ENCODE measurements around the gene CEP170B. TPM values are rescaled to one million over a fixed set of nuclear protein-coding genes. Genes with fewer than 3 reads are reported as not detected.
"Not testable (repeated sequence)": the region's sequence is repeated elsewhere in the genome, so short reads cannot be mapped to it uniquely, and the experiment has no call there.

CEP170B gene
- total and polyA plus RNA-seq, 2 donors, result 0.90 to 8.3 TPM

DNA sequence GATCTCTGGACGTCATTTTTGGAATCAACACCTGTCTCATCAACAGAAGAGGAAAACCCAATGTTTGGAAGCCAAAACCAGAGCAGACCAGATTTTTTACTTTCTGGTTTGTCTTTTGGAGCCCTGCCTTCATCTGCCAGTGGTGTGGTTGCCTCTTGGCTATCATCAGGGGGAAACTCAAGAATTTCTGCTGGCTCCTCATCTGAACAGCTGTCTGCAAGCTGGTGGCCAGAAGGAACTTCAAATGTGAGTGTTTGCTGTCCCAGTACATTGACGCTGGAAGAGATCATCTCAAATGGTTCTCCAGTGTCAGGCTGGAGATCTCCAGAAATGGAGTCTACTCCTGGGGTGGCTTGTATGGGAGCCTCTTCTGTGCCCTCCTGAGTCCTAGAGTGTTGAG is 73.4 kb downstream of the CEP170B start:
- WGBS, result 91% methylated on average over 2 of the region's 2 CpGs
- Histone ChIP-seq H3K4me3 (ENCODE audit: low read length in 2 of 2) (no peak overlapping the region), H3K27me3 (ENCODE audit: control insufficient read depth in 2 of 2, insufficient read depth in 1 of 2, low read length in 1 of 2) (peaks cover 0 to 57% of the 10 kb centered on the region in 2 donors), H3K36me3 (ENCODE audit: control insufficient read depth in 2 of 2, insufficient read depth in 2 of 2, low read length in 1 of 2) (no peaks in the 10 kb centered on the region), H3K4me1 (ENCODE audit: control insufficient read depth in 2 of 2, insufficient read depth in 2 of 2, low read length in 2 of 2) (no peaks in the 10 kb centered on the region), H3K9me3 (ENCODE audit: control insufficient read depth in 2 of 2, insufficient read depth in 1 of 2, low read length in 1 of 2) (peaks cover 0 to 1% of the 10 kb centered on the region in 2 donors), H3K27ac (ENCODE audit: low read depth in 1 of 2, low read length in 1 of 2) (no peak overlapping the region)
- no peak for DNase-seq (ENCODE audit: low read depth in 6 of 9, low spot score in 9 of 9)

DNA sequence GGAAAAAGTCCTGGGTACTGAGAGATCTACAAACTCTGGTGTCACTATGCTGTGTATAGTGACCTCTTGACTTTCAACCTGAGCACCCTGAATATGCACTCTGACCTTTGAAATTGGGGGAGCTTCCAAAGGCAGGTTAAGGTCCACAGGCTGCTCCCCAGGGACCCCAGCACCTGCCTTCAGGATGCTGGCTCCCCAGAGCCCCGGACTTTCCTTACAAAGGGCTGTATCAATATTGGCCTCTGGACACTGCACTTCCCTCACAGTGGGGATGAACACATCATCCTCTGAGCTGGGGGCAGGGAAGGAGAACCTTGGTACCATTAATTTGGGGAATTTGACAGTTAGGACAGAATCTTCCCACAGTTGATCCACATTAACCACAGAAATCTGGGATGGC is 73.9 kb downstream of the CEP170B start:
- 95% methylated on average over 1 of the region's 1 CpG for WGBS
- Histone ChIP-seq H3K9me3 (ENCODE audit: control insufficient read depth in 2 of 2, insufficient read depth in 1 of 2, low read length in 1 of 2) (peaks cover 0 to 1% of the 10 kb centered on the region in 2 donors), H3K27me3 (ENCODE audit: control insufficient read depth in 2 of 2, insufficient read depth in 1 of 2, low read length in 1 of 2) (peaks cover 0 to 56% of the 10 kb centered on the region in 2 donors), H3K27ac (ENCODE audit: low read depth in 1 of 2, low read length in 1 of 2) (no peak overlapping the region), H3K4me3 (ENCODE audit: low read length in 2 of 2) (no peak overlapping the region), H3K4me1 (ENCODE audit: control insufficient read depth in 2 of 2, insufficient read depth in 2 of 2, low read length in 2 of 2) (no peaks in the 10 kb centered on the region), H3K36me3 (ENCODE audit: control insufficient read depth in 2 of 2, insufficient read depth in 2 of 2, low read length in 1 of 2) (no peaks in the 10 kb centered on the region)
- no peak for DNase-seq (ENCODE audit: low read depth in 6 of 9, low spot score in 9 of 9)

DNA sequence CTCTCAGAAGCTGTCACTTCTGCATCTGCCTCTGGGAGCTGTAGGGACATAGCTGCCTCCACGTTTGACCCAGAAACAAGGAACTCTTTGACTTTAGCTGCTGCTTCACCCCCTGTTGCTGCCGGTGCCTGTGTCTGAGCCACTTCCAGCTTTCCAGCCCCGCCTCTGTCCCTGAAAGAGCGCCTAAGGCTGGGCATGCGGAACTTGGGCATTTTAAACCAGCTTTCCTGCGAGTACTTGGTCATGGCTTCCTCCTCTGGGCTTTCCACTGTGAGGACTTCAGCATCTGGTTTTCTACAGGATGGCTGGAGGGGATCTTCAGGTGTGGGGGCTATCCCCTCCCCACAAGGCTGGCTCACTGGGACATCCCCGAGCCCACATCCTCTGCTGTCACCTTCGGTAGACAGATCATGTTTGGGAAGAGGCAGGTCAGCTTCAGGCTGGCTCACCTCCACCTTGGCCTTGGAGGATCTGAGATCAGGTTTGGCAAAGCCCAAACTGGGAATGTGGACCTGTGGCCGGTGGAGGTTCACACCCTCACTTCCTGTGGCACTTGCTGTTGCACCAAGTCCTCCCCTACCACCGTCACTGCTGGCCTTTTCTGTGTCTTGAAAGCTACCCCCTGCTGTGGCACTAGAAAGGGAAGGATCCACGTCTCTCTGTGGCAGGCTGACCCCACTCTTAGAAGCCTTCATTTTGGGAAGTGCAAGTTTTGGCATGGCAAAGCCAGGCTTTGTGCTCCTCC is 74.8 kb downstream of the CEP170B start:
- H3K9me3 ChIP-seq (ENCODE audit: control insufficient read depth in 2 of 2, insufficient read depth in 1 of 2, low read length in 1 of 2), result peaks cover 0 to 1% of the 10 kb centered on the region in 2 donors
- DNase-seq (ENCODE audit: low read depth in 6 of 9, low spot score in 9 of 9), result no peak
- no peak overlapping the region for H3K27ac ChIP-seq (ENCODE audit: low read depth in 1 of 2, low read length in 1 of 2)
- WGBS, result 89% methylated on average over 11 of the region's 11 CpGs
- no peak overlapping the region for H3K4me3 ChIP-seq (ENCODE audit: low read length in 2 of 2)
- H3K36me3 ChIP-seq (ENCODE audit: control insufficient read depth in 2 of 2, insufficient read depth in 2 of 2, low read length in 1 of 2), result no peaks in the 10 kb centered on the region
- no peaks in the 10 kb centered on the region for H3K4me1 ChIP-seq (ENCODE audit: control insufficient read depth in 2 of 2, insufficient read depth in 2 of 2, low read length in 2 of 2)
- H3K27me3 ChIP-seq (ENCODE audit: control insufficient read depth in 2 of 2, insufficient read depth in 1 of 2, low read length in 1 of 2), result peaks cover 0 to 47% of the 10 kb centered on the region in 2 donors

DNA sequence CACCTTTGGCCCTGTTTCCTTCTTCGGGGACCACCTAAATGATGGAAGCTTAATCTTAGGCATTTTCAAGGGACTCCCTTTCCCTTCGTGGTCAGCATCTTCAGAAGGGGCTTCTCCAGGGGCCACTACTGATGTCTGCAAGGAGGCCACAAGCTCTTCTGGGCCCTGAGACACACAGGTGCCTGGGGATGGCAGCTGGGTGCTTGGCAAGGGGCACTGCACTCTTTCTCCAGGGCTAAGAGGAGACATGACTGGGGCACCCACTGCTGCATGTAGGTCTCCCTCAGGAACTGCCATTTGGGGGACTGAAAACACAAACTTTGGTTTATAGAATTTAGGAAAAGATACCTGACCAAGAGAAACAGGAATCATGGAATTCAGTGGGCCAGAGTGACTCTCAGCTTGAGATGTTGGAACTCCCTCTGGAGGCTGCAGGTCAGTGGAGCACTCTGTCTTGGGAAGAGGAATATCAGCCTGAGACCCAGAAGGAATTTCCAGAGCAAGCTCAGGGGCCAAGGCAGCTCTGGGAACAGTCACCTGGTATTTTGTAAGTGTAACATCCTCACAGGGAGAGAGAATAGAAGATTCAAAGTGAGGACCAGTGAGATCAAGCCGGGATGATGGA is 75.6 kb downstream of the CEP170B start:
- Histone ChIP-seq H3K36me3 (ENCODE audit: control insufficient read depth in 2 of 2, insufficient read depth in 2 of 2, low read length in 1 of 2) (no peaks in the 10 kb centered on the region), H3K4me1 (ENCODE audit: control insufficient read depth in 2 of 2, insufficient read depth in 2 of 2, low read length in 2 of 2) (no peaks in the 10 kb centered on the region), H3K4me3 (ENCODE audit: low read length in 2 of 2) (no peak overlapping the region), H3K9me3 (ENCODE audit: control insufficient read depth in 2 of 2, insufficient read depth in 1 of 2, low read length in 1 of 2) (peaks cover 0 to 1% of the 10 kb centered on the region in 2 donors), H3K27me3 (ENCODE audit: control insufficient read depth in 2 of 2, insufficient read depth in 1 of 2, low read length in 1 of 2) (peaks cover 0 to 40% of the 10 kb centered on the region in 2 donors), H3K27ac (ENCODE audit: low read depth in 1 of 2, low read length in 1 of 2) (no peak overlapping the region)
- DNase-seq (ENCODE audit: low read depth in 6 of 9, low spot score in 9 of 9), result no peak
- 90% methylated on average over 3 of the region's 3 CpGs for WGBS

DNA sequence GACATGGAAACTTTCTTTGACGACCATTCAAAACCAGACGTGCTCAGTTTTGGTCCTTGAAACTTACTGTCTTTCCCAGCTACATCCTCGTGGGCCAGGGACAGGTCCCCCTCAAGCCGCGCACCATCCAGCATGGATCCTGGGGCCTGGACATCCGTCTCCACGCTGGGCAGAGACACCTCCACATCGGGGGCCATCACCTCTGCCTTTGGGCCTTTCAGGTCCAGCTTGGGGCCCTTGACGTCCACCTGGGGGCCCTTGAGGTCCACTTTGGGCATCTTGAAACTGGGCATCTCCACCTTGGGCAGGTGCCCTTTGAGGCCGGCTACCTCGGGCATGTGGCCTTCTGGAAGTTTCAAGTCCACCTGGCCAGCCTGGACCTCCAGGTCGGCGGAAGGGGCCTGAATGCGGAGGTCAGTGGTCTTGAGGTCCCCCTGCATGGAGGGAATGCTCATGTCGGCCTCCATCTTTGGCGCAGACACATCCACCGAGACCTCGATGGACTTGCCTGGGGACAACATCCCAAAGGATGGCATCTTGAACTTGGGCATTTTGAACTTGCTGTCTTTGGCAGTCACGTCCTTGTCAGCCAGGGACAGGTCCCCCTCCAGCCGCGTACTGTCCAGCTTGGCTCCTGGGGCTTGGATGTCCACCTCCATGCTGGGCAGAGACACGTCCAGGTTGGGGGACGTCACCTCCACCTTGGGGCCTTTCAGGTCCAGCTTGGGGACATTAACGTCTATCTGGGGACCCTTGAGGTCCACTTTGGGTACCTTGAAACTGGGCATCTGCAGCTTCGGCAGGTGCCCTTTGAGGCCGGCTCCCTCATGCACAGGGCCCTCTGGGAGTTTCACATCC is 76.7 kb downstream of the CEP170B start:
- no peaks in the 10 kb centered on the region for H3K36me3 ChIP-seq (ENCODE audit: control insufficient read depth in 2 of 2, insufficient read depth in 2 of 2, low read length in 1 of 2)
- H3K4me1 ChIP-seq (ENCODE audit: control insufficient read depth in 2 of 2, insufficient read depth in 2 of 2, low read length in 2 of 2), result no peaks in the 10 kb centered on the region
- H3K9me3 ChIP-seq (ENCODE audit: control insufficient read depth in 2 of 2, insufficient read depth in 1 of 2, low read length in 1 of 2), result peaks cover 0 to 1% of the 10 kb centered on the region in 2 donors
- H3K27me3 ChIP-seq (ENCODE audit: control insufficient read depth in 2 of 2, insufficient read depth in 1 of 2, low read length in 1 of 2), result peaks cover 0 to 29% of the 10 kb centered on the region in 2 donors
- WGBS, result 96% methylated on average over 26 of the region's 26 CpGs
- no peak overlapping the region for H3K27ac ChIP-seq (ENCODE audit: low read depth in 1 of 2, low read length in 1 of 2)
- DNase-seq (ENCODE audit: low read depth in 6 of 9, low spot score in 9 of 9), result no peak
- H3K4me3 ChIP-seq (ENCODE audit: low read length in 2 of 2), result no peak overlapping the region

DNA sequence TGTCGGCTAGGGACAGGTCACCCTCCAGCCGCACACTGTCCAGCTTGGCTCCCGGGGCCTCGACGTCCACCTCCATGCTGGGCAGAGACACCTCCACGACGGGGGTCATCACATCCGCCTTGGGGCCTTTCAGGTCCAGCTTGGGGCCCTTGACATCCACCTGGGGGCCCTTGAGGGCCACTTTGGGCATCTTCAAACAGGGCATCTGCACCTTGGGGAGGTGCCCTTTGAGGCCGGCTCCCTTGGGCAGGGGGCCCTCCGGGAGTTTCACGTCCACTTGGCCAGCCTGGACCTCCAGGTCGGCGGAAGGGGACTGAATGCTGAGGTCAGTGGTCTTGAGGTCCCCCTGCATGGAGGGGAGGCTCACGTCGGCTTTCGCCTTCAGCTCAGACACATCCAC is 77.5 kb downstream of the CEP170B start:
- no peak for DNase-seq (ENCODE audit: low read depth in 6 of 9, low spot score in 9 of 9)
- Histone ChIP-seq H3K4me1 (ENCODE audit: control insufficient read depth in 2 of 2, insufficient read depth in 2 of 2, low read length in 2 of 2) (no peaks in the 10 kb centered on the region), H3K4me3 (ENCODE audit: low read length in 2 of 2) (no peak overlapping the region), H3K27ac (ENCODE audit: low read depth in 1 of 2, low read length in 1 of 2) (no peak overlapping the region), H3K36me3 (ENCODE audit: control insufficient read depth in 2 of 2, insufficient read depth in 2 of 2, low read length in 1 of 2) (no peaks in the 10 kb centered on the region), H3K9me3 (ENCODE audit: control insufficient read depth in 2 of 2, insufficient read depth in 1 of 2, low read length in 1 of 2) (peaks cover 0 to 1% of the 10 kb centered on the region in 2 donors), H3K27me3 (ENCODE audit: control insufficient read depth in 2 of 2, insufficient read depth in 1 of 2, low read length in 1 of 2) (peaks cover 0 to 24% of the 10 kb centered on the region in 2 donors)
- WGBS, result 97% methylated on average over 16 of the region's 16 CpGs

DNA sequence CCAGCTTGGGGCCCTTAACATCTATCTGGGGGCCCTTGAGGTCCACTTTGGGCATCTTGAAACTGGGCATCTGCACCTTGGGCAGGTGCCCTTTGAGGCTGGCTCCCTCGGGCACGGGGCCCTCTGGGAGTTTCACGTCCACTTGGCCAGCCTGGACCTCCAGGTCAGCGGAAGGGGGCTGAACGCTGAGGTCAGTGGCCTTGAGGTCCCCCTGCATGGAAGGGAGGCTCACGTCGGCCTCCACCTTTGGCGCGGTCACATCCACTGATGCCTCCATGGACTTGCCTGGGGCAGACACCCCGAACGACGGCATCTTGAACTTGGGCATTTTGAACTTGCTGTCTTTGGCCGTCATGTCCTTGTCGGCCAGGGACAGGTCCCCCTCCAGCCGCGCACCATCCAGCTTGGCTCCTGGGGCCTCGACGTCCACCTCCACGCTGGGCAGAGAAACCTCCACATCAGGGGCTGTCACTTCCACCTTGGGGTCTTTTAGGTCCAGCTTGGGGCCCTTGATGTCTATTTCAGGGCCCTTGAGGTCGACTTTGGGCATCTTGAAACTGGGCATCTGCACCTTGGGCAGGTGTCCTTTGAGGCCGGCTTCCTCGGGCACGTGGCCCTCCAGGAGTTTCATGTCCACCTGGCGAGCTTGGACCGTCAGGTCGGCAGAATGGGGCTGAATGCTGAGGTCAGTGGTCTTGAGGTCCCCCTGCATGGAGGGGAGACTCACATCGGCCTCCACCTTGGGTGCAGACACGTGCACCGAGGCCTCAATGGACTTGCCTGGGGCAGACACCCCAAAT is 78.3 kb downstream of the CEP170B start:
- H3K9me3 ChIP-seq (ENCODE audit: control insufficient read depth in 2 of 2, insufficient read depth in 1 of 2, low read length in 1 of 2); DNase-seq (ENCODE audit: low read depth in 6 of 9, low spot score in 9 of 9); H3K36me3 ChIP-seq (ENCODE audit: control insufficient read depth in 2 of 2, insufficient read depth in 2 of 2, low read length in 1 of 2); H3K4me1 ChIP-seq (ENCODE audit: control insufficient read depth in 2 of 2, insufficient read depth in 2 of 2, low read length in 2 of 2); H3K27ac ChIP-seq (ENCODE audit: low read depth in 1 of 2, low read length in 1 of 2); H3K4me3 ChIP-seq (ENCODE audit: low read length in 2 of 2): not testable (repeated sequence)
- peaks cover 0 to 17% of the 10 kb centered on the region in 2 donors for H3K27me3 ChIP-seq (ENCODE audit: control insufficient read depth in 2 of 2, insufficient read depth in 1 of 2, low read length in 1 of 2)
- 95% methylated on average over 29 of the region's 29 CpGs for WGBS

DNA sequence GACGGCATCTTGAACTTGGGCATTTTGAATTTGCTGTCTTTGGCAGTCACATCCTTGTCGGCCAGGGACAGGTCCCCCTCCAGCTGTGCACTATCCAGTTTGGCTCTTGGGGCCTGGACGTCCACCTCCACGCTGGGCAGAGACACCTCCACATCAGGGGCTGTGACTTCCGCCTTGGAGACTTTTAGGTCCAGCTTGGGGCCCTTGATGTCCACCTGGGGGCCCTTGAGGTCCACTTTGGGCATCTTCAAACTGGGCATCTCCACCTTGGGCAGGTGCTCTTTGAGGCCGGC is 78.9 kb downstream of the CEP170B start:
- not testable (repeated sequence) for H3K36me3 ChIP-seq (ENCODE audit: control insufficient read depth in 2 of 2, insufficient read depth in 2 of 2, low read length in 1 of 2); DNase-seq (ENCODE audit: low read depth in 6 of 9, low spot score in 9 of 9); H3K4me3 ChIP-seq (ENCODE audit: low read length in 2 of 2); H3K9me3 ChIP-seq (ENCODE audit: control insufficient read depth in 2 of 2, insufficient read depth in 1 of 2, low read length in 1 of 2); H3K27ac ChIP-seq (ENCODE audit: low read depth in 1 of 2, low read length in 1 of 2); H3K4me1 ChIP-seq (ENCODE audit: control insufficient read depth in 2 of 2, insufficient read depth in 2 of 2, low read length in 2 of 2)
- peaks cover 0 to 13% of the 10 kb centered on the region in 2 donors for H3K27me3 ChIP-seq (ENCODE audit: control insufficient read depth in 2 of 2, insufficient read depth in 1 of 2, low read length in 1 of 2)
- WGBS, result 96% methylated on average over 6 of the region's 6 CpGs

Measured in thymus (tissue), 11 donors.